Measurements from ENCODE around the gene OLFML2B. TPM values are rescaled to one million over a fixed set of nuclear protein-coding genes. Genes with fewer than 3 reads are reported as not detected.

OLFML2B gene
- polyA plus RNA-seq, 4 donors: 0.54 to 11.4 (median 1.9) TPM

GRCh38 chr1:162029157-162029556 lies 5.5 kb upstream of the OLFML2B start:
- peaks cover 0 to 30% (median 5%) of the 10 kb centered on the region in 3 donors for H3K27me3 ChIP-seq (ENCODE audit: control insufficient read depth in 3 of 3, insufficient read depth in 3 of 3, low read length in 3 of 3)
- no peaks in the 10 kb centered on the region for H3K4me1 ChIP-seq (ENCODE audit: control insufficient read depth in 3 of 3, insufficient read depth in 2 of 3, low read depth in 1 of 3, low read length in 2 of 3)
- H3K27ac ChIP-seq (ENCODE audit: low read depth in 1 of 3, low read length in 2 of 3): no peak overlapping the region
- WGBS, 3 donors: 10 to 42% (median 30%) methylated on average over 4 of the region's 4 CpGs
- H3K4me3 ChIP-seq (ENCODE audit: low read depth in 1 of 3, low read length in 3 of 3): no peak overlapping the region
- H3K36me3 ChIP-seq (ENCODE audit: control insufficient read depth in 3 of 3, insufficient read depth in 2 of 3, low read depth in 1 of 3, low read length in 3 of 3): no peaks in the 10 kb centered on the region
- DNase-seq (peak in 1 of 2 donors; percentile 29), FAIRE-seq (no peak)
- H3K9me3 ChIP-seq (ENCODE audit: control insufficient read depth in 2 of 2, insufficient read depth in 1 of 2, low read depth in 1 of 2, low read length in 1 of 2): peaks cover 0 to 7% of the 10 kb centered on the region in 2 donors

GRCh38 chr1:162028726-162029125 lies 5.1 kb upstream of the OLFML2B start:
- 40 to 57% (median 44%) methylated on average over 6 of the region's 6 CpGs for WGBS, 3 donors
- H3K9me3 ChIP-seq (ENCODE audit: control insufficient read depth in 2 of 2, insufficient read depth in 1 of 2, low read depth in 1 of 2, low read length in 1 of 2): peaks cover 0 to 7% of the 10 kb centered on the region in 2 donors
- peaks cover 0 to 31% (median 5%) of the 10 kb centered on the region in 3 donors for H3K27me3 ChIP-seq (ENCODE audit: control insufficient read depth in 3 of 3, insufficient read depth in 3 of 3, low read length in 3 of 3)
- no peaks in the 10 kb centered on the region for H3K4me1 ChIP-seq (ENCODE audit: control insufficient read depth in 3 of 3, insufficient read depth in 2 of 3, low read depth in 1 of 3, low read length in 2 of 3)
- DNase-seq: no peak
- no peak for FAIRE-seq
- no peak overlapping the region for H3K27ac ChIP-seq (ENCODE audit: low read depth in 1 of 3, low read length in 2 of 3)
- H3K4me3 ChIP-seq (ENCODE audit: low read depth in 1 of 3, low read length in 3 of 3): no peak overlapping the region
- H3K36me3 ChIP-seq (ENCODE audit: control insufficient read depth in 3 of 3, insufficient read depth in 2 of 3, low read depth in 1 of 3, low read length in 3 of 3): no peaks in the 10 kb centered on the region

- H3K36me3 ChIP-seq (ENCODE audit: control insufficient read depth in 3 of 3, insufficient read depth in 2 of 3, low read depth in 1 of 3, low read length in 3 of 3): no peaks in the 10 kb centered on the region
- FAIRE-seq (no peak), DNase-seq (no peak)
- no peak overlapping the region for H3K4me3 ChIP-seq (ENCODE audit: low read depth in 1 of 3, low read length in 3 of 3)
- H3K27ac ChIP-seq (ENCODE audit: low read depth in 1 of 3, low read length in 2 of 3): no peak overlapping the region
- WGBS, 3 donors: 80 to 83% (median 81%) methylated on average over 2 of the region's 2 CpGs
- peaks cover 0 to 40% (median 5%) of the 10 kb centered on the region in 3 donors for H3K27me3 ChIP-seq (ENCODE audit: control insufficient read depth in 3 of 3, insufficient read depth in 3 of 3, low read length in 3 of 3)
- peaks cover 0 to 4% (median 0%) of the 10 kb centered on the region in 3 donors for H3K4me1 ChIP-seq (ENCODE audit: control insufficient read depth in 3 of 3, insufficient read depth in 2 of 3, low read depth in 1 of 3, low read length in 2 of 3)
- peaks cover 0 to 7% of the 10 kb centered on the region in 2 donors for H3K9me3 ChIP-seq (ENCODE audit: control insufficient read depth in 2 of 2, insufficient read depth in 1 of 2, low read depth in 1 of 2, low read length in 1 of 2)
These were observed 3.2 kb upstream of the OLFML2B start for GRCh38 chr1:162026881-162027280.

- H3K4me3 ChIP-seq (ENCODE audit: low read depth in 1 of 3, low read length in 3 of 3): no peak overlapping the region
- H3K9me3 ChIP-seq (ENCODE audit: control insufficient read depth in 2 of 2, insufficient read depth in 1 of 2, low read depth in 1 of 2, low read length in 1 of 2): peaks cover 0 to 7% of the 10 kb centered on the region in 2 donors
- 87 to 93% (median 87%) methylated on average over 2 of the region's 2 CpGs for WGBS, 3 donors
- FAIRE-seq (no peak), DNase-seq (no peak)
- peaks cover 0 to 39% (median 5%) of the 10 kb centered on the region in 3 donors for H3K27me3 ChIP-seq (ENCODE audit: control insufficient read depth in 3 of 3, insufficient read depth in 3 of 3, low read length in 3 of 3)
- no peak overlapping the region for H3K27ac ChIP-seq (ENCODE audit: low read depth in 1 of 3, low read length in 2 of 3)
- peaks cover 0 to 4% (median 0%) of the 10 kb centered on the region in 3 donors for H3K4me1 ChIP-seq (ENCODE audit: control insufficient read depth in 3 of 3, insufficient read depth in 2 of 3, low read depth in 1 of 3, low read length in 2 of 3)
- no peaks in the 10 kb centered on the region for H3K36me3 ChIP-seq (ENCODE audit: control insufficient read depth in 3 of 3, insufficient read depth in 2 of 3, low read depth in 1 of 3, low read length in 3 of 3)
These were observed 1.9 kb upstream of the OLFML2B start for GRCh38 chr1:162025541-162025940.

GRCh38 chr1:162023181-162023546 lies 505 bp downstream of the OLFML2B start:
- Histone ChIP-seq H3K4me3 (ENCODE audit: low read depth in 1 of 3, low read length in 3 of 3) (peak overlapping the region in 2 of 3 donors; percentile 52 to 56), H3K27ac (ENCODE audit: low read depth in 1 of 3, low read length in 2 of 3) (no peak overlapping the region), H3K9me3 (ENCODE audit: control insufficient read depth in 2 of 2, insufficient read depth in 1 of 2, low read depth in 1 of 2, low read length in 1 of 2) (peaks cover 0 to 7% of the 10 kb centered on the region in 2 donors), H3K27me3 (ENCODE audit: control insufficient read depth in 3 of 3, insufficient read depth in 3 of 3, low read length in 3 of 3) (peaks cover 0 to 38% (median 5%) of the 10 kb centered on the region in 3 donors), H3K4me1 (ENCODE audit: control insufficient read depth in 3 of 3, insufficient read depth in 2 of 3, low read depth in 1 of 3, low read length in 2 of 3) (peaks cover 0 to 4% (median 0%) of the 10 kb centered on the region in 3 donors), H3K36me3 (ENCODE audit: control insufficient read depth in 3 of 3, insufficient read depth in 2 of 3, low read depth in 1 of 3, low read length in 3 of 3) (peaks cover 0 to 2% (median 0%) of the 10 kb centered on the region in 3 donors)
- DNase-seq (no peak), FAIRE-seq (no peak)
- WGBS, 3 donors: 32 to 39% (median 32%) methylated on average over 20 of the region's 20 CpGs

GRCh38 chr1:162022626-162023025 lies 1.0 kb downstream of the OLFML2B start:
- FAIRE-seq (no peak), DNase-seq (no peak)
- WGBS, 3 donors: 75 to 78% (median 78%) methylated on average over 9 of the region's 9 CpGs
- Histone ChIP-seq H3K27me3 (ENCODE audit: control insufficient read depth in 3 of 3, insufficient read depth in 3 of 3, low read length in 3 of 3) (peaks cover 0 to 38% (median 5%) of the 10 kb centered on the region in 3 donors), H3K36me3 (ENCODE audit: control insufficient read depth in 3 of 3, insufficient read depth in 2 of 3, low read depth in 1 of 3, low read length in 3 of 3) (peaks cover 0 to 2% (median 0%) of the 10 kb centered on the region in 3 donors), H3K9me3 (ENCODE audit: control insufficient read depth in 2 of 2, insufficient read depth in 1 of 2, low read depth in 1 of 2, low read length in 1 of 2) (peaks cover 0 to 7% of the 10 kb centered on the region in 2 donors), H3K27ac (ENCODE audit: low read depth in 1 of 3, low read length in 2 of 3) (no peak overlapping the region), H3K4me3 (ENCODE audit: low read depth in 1 of 3, low read length in 3 of 3) (peak overlapping the region in 1 of 3 donors; percentile 56), H3K4me1 (ENCODE audit: control insufficient read depth in 3 of 3, insufficient read depth in 2 of 3, low read depth in 1 of 3, low read length in 2 of 3) (peaks cover 0 to 4% (median 0%) of the 10 kb centered on the region in 3 donors)

- DNase-seq (no peak), FAIRE-seq (no peak)
- Histone ChIP-seq H3K4me3 (ENCODE audit: low read depth in 1 of 3, low read length in 3 of 3) (no peak overlapping the region), H3K27ac (ENCODE audit: low read depth in 1 of 3, low read length in 2 of 3) (no peak overlapping the region), H3K9me3 (ENCODE audit: control insufficient read depth in 2 of 2, insufficient read depth in 1 of 2, low read depth in 1 of 2, low read length in 1 of 2) (no peaks in the 10 kb centered on the region), H3K27me3 (ENCODE audit: control insufficient read depth in 3 of 3, insufficient read depth in 3 of 3, low read length in 3 of 3) (peaks cover 0 to 33% (median 3%) of the 10 kb centered on the region in 3 donors), H3K36me3 (ENCODE audit: control insufficient read depth in 3 of 3, insufficient read depth in 2 of 3, low read depth in 1 of 3, low read length in 3 of 3) (peaks cover 0 to 2% (median 0%) of the 10 kb centered on the region in 3 donors), H3K4me1 (ENCODE audit: control insufficient read depth in 3 of 3, insufficient read depth in 2 of 3, low read depth in 1 of 3, low read length in 2 of 3) (peaks cover 0 to 4% (median 0%) of the 10 kb centered on the region in 3 donors)
- WGBS, 3 donors: 78 to 90% (median 84%) methylated on average over 4 of the region's 4 CpGs
These were observed 2.5 kb downstream of the OLFML2B start for GRCh38 chr1:162021124-162021523.

GRCh38 chr1:162020150-162020549 lies 3.5 kb downstream of the OLFML2B start:
- WGBS, 3 donors: 52 to 59% (median 52%) methylated on average over 2 of the region's 2 CpGs
- FAIRE-seq (no peak), DNase-seq (no peak)
- Histone ChIP-seq H3K4me1 (ENCODE audit: control insufficient read depth in 3 of 3, insufficient read depth in 2 of 3, low read depth in 1 of 3, low read length in 2 of 3) (peaks cover 0 to 4% (median 0%) of the 10 kb centered on the region in 3 donors), H3K36me3 (ENCODE audit: control insufficient read depth in 3 of 3, insufficient read depth in 2 of 3, low read depth in 1 of 3, low read length in 3 of 3) (peaks cover 0 to 2% (median 0%) of the 10 kb centered on the region in 3 donors), H3K9me3 (ENCODE audit: control insufficient read depth in 2 of 2, insufficient read depth in 1 of 2, low read depth in 1 of 2, low read length in 1 of 2) (no peaks in the 10 kb centered on the region), H3K27ac (ENCODE audit: low read depth in 1 of 3, low read length in 2 of 3) (no peak overlapping the region), H3K27me3 (ENCODE audit: control insufficient read depth in 3 of 3, insufficient read depth in 3 of 3, low read length in 3 of 3) (peaks cover 0 to 32% (median 0%) of the 10 kb centered on the region in 3 donors), H3K4me3 (ENCODE audit: low read depth in 1 of 3, low read length in 3 of 3) (no peak overlapping the region)

- Histone ChIP-seq H3K4me3 (ENCODE audit: low read depth in 1 of 3, low read length in 3 of 3) (no peak overlapping the region), H3K9me3 (ENCODE audit: control insufficient read depth in 2 of 2, insufficient read depth in 1 of 2, low read depth in 1 of 2, low read length in 1 of 2) (no peaks in the 10 kb centered on the region), H3K36me3 (ENCODE audit: control insufficient read depth in 3 of 3, insufficient read depth in 2 of 3, low read depth in 1 of 3, low read length in 3 of 3) (peaks cover 0 to 2% (median 0%) of the 10 kb centered on the region in 3 donors), H3K27me3 (ENCODE audit: control insufficient read depth in 3 of 3, insufficient read depth in 3 of 3, low read length in 3 of 3) (peaks cover 0 to 26% (median 0%) of the 10 kb centered on the region in 3 donors), H3K4me1 (ENCODE audit: control insufficient read depth in 3 of 3, insufficient read depth in 2 of 3, low read depth in 1 of 3, low read length in 2 of 3) (peaks cover 0 to 4% (median 0%) of the 10 kb centered on the region in 3 donors), H3K27ac (ENCODE audit: low read depth in 1 of 3, low read length in 2 of 3) (no peak overlapping the region)
- no peak for FAIRE-seq
- WGBS, 3 donors: 65 to 72% (median 70%) methylated on average over 3 of the region's 3 CpGs
- no peak for DNase-seq
These were observed 4.2 kb downstream of the OLFML2B start for GRCh38 chr1:162019446-162019845.

Data from small intestine (tissue), 7 donors.